HG02852 (cell line): Measurements from ENCODE around the gene SNX27.

ENCODE experiments used
- ATAC-seq: cut with Tn5 transposase; IDR thresholded peaks from one replicate; pipeline ENCODE4 v1.9.1; 2021; ENCODE audit warnings: mild to moderate bottlenecking, moderate library complexity; ENCODE audit not compliant: unreplicated experiment

The SNX27 gene

DNA sequence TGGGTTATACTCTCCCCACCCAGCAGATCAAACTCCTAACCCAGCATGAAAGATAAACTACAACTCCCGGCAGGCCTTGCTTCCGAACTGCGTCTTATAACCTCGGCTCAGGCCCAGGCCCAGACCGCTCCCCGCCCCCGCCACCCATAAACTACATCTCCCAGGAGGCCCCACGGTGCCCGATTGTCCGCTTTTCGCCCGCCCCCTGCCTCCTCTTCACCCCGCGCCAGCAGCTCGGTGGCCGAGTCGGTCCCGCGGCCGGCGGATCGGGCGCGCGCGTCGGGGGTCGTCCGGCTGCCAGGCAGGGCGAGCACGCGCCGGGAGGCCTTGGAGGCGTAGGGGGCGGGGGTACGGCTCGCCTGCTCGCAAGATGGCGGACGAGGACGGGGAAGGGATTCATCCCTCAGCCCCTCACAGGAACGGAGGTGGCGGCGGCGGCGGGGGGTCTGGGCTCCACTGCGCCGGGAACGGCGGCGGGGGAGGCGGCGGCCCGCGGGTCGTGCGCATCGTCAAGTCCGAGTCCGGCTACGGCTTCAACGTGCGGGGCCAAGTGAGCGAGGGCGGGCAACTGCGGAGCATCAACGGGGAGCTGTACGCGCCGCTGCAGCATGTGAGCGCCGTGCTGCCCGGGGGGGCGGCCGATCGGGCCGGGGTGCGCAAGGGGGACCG is at the start of gene SNX27:
TSS of gene SNX27 (plus strand) at position 219 of the 669 bp plus-strand sequence. CDS start at position 371, 152 bp downstream.
- ATAC-seq, result peak; percentile 88

DNA sequence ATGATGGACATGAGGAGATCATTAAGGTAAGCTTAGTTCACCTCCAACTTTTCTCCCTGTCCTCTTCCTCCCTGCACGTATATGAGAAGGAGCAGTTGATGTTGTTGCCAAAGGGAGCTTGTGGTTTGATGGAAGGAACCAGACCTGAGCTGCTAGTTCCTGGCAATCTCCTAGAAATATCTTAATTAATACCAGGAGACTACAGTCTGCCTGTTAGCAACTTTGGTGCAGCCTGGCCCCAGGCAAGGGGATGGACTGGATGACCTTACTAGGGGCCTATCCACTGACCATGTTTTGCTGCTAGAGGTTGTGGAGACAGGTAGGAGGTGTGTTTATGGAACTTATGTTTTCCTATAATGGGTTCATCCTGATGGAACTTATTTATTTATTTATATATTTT is 49.2 kb upstream of the SNX27 start:
- no peak for ATAC-seq

DNA sequence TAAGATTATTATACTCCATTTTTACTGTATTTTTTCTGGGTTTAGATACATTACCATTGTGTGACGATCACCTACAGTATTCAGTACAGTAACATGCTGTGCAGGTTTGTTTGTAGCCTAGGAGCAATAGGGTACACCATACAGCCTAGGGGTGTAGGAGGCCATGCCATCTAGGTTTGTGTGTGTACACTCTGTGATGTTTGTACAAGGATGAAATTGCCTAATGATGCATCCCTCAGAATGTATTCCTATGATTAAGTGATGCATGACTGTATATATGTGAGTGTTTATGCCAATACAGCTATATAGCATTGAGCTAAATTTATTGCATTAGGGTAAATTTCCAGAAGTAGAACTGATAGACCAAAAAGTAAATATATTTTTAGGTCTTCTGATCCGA is 48.5 kb upstream of the SNX27 start:
- ATAC-seq, result no peak

DNA sequence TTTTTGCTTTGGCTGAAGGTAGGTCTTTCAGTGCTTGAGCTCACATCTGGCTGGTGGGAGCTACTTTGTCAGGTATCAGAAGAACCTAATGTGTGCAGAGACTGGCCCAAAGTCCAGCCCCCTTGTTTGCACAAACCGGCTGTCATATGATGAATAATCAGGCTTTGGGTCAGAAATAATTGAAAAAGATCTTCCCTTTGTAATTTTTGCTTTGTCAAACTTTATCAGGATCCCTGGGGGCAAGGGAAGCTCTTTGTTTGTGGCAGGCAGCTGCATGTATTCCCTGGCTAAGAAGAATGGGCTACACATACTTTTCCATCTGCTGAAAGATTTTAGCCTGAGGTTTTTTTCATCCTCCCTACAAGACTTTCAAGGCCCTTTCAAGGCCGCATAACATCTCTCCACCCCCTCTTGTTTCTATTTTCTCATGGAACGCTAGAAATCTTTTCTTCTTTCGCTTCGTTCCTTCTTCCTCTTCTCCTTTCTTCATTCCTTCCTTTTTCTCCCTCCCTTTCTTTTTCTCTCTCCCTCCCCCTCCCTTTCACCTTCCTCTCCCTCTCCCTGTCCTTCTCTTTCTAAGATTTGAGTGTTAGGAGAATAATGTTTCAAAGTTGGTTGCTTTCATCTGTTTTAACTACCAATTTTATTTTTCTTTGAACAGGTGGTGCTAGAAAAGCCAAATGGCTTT is 46.2 kb upstream of the SNX27 start:
- ATAC-seq, result no peak

DNA sequence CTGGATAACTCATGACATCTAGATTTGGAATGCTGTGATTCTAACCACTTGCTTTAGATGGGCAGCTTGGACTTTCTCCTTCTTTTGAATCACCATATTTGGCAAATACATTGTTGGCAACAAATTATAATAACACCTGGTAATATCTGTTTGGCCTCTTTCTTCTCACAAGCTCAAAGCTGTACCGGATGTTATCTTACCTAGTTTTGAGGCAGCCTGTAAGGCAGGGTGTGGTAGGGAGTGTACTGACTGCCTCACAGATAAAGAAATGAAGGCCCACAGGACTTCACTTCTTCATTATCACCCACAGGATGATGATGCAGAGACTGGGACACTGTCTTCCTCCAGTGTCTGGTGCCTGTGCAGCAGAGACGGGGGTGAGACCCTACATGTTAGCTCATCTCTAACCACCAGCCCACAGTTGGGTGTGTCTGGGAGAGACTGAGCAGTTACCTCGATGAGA is 43.2 kb upstream of the SNX27 start:
- no peak for ATAC-seq

DNA sequence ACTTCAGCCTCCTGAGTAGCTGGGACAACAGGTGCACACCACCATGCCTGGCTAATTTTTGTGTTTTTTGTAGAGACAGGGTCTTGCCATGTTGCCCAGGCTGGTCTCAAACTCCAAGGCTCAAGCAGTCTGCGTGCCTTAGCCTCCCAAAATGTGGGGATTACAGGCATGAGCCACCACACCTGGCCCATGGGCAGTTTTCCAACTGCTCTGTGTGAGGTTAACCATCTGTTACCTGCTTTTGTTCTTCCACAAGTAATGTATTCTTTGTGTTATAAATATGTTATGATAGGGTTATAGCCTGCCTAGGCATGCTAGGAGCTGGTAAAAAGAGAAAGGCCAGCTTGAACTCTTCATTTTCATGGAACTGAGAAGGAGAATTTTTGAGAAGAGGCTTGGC is 41.0 kb upstream of the SNX27 start:
- no peak for ATAC-seq

DNA sequence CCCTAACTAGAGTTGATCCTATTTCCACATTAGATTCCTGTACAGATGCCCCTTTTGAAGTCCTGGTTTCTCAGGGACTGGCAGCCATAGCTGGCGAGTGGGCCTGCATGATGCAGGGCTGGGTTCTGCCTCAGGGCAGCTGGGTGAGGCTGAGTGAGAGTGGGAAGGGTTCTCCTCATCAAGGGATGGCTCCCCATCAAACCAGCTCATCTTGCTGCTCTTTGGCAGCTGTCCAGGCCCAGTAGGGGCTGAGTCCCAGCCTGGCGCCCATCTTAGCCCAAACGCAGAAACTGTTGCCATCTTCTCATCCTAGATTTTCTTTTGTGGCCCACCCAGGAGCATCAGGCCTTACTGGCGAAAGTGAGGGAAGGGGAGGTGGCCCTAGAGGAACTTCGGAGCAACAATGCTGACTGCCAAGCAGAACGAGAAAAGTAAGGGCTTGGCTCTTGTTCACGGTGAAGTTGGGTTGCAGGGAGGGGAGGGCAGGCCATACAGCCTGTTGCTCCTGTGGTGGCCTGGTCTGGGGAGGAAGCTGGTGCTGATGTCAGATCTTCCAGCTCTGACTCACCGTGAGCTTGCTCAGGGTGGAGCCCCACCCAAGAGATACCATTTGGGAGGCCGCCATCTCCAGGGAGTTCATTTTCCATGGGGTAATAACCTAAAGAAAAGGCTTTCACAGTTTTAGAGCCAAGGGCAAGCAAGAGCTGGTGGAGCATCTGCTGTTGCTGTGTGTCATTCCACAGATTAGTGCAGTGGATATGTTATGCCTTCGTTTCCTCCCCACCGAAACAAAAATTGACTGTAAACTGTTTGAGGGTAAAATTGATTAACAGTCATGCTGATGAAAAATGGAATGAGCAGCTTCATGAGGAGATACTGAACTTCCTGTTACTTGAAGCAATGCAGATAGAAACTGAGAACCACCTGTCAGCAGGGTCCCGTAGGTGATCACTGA is 37.0 kb upstream of the SNX27 start:
- ATAC-seq, result no peak

DNA sequence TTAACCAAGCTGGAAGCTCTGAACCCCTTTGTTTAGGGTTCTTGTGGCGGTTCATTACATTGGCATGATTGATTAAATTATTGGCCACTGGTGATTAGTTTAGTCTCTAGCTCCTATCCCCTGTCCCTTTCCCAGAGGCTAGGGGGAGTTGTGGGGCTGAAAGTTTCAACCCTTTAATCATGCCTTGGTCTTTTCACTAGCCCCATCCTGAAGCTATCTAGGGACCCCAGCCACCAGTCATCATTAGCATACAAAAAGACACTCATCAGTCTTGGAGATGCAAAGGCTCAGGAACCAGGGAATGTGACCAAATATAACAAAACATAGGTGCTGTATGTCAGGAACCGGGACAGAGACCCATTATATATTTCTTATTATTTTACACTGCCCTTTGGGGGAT is 34.7 kb upstream of the SNX27 start:
- ATAC-seq, result no peak

DNA sequence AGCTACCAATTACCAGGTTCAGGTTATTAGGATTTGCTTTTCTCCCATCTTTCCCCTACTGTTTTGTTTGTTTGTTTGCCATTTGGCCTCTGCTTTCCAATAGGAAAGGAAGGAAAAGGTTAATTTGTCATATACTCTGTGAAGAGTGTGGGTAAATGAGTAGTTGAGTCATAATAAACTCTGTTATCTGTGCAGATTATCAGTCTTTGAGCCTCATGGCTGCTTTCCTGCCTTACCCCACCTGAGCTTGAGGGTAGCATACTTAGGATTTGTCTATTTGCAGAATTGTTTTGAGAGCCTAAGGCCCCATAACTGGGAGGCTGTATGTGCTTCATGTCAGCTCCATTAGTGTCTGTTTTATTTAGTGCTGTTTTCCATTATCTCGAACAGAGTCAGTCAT is 32.9 kb upstream of the SNX27 start:
- no peak for ATAC-seq

DNA sequence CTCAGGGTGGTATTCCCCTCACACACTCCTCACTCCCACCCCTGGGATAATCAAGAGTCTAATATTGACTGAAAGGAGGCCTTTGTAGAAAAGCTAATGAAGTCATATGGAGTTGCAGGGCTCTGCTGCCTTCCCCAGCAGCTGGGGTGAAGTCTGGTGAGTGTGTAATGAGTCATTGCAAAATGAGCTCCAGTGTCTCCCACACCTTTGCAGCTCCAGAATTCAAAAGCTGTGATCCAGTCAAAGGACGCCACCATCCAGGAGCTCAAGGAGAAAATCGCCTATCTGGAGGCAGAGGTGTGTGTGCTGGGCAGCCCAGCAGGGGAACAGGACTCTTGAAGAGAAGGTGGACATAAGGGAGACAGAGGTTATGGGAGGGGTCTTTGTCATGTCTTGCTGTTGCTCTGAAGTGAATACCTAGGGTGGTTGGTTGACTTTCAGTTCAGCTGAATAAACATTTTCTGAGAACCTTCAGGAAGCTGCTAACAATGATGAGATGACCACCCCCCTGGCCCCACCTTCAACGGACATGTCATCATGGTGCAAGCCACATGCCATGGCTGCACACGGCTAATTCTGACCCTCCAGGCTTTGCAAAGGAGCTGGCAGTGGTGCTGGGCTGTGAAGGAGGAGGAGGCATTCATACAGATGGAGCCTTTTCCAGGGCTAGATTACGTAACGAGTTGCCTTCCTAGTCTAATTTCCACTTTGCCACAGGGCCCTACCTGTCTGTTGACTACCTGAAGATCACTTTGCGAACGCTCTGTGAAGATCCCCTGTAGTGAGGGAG is 32.2 kb upstream of the SNX27 start:
- ATAC-seq, result no peak

DNA sequence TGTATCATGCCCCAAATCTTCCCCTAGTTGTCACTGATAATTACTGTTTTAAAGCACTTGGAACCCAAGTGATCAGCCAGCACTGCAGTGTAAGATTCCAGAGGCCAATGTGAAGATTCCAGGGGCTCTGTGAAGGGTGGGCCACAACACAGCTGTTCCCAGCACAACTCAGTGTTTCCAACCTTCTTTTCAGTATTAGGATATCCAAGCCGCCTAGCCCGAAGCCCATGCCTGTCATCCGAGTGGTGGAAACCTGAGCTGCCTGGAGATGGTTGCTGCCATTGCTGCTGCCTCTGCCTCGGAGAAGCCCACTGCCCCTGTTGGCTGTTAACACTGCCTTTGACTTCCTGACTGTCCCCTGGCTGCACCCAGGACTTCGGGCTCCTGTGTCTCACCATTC is 30.4 kb upstream of the SNX27 start:
- no peak for ATAC-seq

DNA sequence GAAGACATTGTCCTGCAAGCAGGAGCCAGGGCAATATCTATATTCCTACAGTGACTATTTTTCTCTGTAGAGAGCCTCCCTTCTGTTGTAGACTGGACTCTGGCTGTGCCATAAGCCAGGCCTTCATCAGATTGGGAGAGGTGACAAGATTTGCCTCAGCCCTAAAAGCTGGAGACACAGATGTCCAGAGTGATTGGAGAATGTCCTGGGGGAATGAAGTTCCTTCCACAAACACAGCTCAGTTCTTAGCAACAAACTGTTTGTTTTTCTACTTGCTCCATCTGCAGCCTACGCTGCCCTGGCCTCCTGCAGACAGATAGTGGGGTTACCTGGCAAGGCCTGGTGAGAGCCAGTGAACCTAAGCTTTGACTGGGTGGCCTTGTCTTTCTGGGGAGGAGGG is 29.9 kb upstream of the SNX27 start:
- no peak for ATAC-seq

DNA sequence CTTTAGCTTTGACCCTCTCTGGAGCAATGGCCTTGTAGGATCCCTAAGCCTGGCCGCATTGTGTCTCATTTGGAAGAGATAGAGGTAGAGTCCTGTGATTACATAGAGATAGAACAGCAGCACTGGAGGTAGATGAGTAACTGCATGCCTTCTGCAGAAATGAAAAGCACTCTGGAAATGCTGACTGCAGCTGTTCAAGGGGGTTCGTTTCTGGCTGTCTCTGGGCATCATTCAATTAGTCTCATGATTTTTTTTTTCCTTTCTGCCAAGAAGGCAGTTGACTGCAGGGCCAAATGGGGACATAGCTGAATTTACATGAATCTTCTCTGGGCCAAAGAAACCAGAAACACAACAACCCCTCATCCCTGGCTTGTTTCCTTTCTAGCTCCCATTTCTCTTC is 28.1 kb upstream of the SNX27 start:
- ATAC-seq, result no peak

DNA sequence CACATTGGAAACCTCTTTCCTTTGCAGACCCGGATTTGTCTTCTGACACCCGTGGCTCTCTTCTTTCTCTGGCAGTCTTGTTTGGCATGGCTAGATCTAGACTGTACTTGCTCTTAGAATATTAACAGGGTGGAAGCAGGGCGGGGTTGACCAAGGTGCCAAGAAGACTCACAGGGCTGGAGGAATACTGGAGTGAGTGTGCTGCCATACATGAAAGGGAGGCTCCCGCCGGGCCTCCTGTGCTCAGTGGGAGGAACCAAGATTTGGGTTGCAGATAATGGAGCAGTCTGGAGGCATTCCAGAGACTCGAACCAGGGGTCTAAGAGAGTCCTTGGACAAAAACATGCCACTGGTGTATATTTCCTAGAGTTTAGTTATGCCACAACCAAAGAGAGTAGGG is 27.6 kb upstream of the SNX27 start:
- ATAC-seq, result no peak

DNA sequence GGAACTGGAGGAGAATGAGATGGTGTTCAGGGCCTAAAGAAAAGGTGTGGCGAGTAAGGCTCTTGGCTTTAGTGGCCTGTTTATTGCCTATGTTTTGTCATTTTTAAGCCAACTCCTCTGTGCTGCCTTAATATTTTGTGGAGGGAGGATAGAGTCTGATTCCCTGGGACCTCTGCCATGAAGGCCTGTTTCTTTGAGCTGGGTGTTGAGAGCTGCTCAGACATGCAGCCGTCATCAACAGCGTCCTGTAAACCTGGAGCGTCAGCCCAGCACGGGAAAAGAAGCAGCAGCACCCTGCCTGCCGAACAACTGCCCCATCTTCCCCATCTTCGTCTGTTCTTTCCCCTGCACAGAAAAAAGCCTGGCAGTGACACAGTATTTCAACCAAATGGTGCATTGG is 27.1 kb upstream of the SNX27 start:
- ATAC-seq, result no peak

DNA sequence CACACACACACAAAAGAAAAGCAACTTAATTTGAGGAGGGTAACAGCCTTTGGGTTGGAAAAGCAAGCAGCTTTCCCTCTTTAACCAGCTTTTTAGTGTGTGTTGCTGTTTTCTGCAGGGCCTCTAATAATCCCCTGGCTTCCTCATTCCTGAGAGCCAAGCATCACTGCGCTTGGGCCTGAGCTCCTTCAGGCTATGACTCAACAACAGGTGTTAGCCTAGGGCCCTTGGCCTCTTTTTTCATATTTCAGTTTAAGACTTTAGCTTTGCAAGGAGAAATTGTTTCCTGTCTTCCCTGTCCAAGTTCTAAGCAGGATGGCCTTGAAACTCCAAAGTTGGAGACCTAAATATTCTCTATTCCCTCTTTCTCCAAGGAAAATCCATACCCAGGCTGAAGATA is 26.2 kb upstream of the SNX27 start:
- ATAC-seq, result no peak

DNA sequence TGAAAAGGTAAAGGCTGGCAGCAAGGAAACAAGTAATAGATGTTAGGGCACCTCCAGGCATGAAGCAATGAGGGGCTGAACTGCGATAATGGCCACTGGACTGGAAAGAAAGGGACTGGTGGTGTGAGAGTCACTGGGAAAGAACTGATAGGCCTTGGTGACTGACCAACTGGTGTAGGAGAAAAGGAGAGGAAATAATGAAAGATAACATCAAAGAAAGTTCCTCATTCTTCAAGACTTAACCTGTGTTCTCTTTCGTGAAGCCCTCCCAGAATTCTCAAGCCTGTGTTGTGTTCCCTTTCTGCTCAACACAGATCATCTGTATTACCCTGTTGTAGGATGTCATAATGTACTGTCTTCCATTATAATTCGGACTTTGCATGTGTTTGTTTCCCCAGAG is 20.9 kb upstream of the SNX27 start:
- no peak for ATAC-seq

DNA sequence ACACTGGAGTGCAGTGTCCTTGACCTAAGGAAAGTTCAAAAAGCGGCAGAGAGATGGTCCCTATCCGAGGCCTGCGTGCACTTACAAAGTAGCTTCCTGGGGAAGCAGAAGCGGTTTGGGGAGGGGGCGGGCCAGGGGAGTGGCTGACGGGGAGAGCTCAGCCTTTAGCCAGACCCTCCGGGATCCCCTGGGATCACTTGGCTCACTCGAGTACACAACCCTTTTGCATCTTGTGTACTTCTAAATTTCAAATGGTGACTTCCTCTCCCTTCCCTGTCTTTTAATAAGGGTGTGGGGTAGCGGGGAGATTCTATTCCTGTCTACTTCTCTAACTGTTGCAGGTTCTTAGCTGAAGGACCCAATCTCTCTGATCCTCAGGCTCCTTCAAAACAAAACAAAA is 18.1 kb upstream of the SNX27 start:
- no peak for ATAC-seq

DNA sequence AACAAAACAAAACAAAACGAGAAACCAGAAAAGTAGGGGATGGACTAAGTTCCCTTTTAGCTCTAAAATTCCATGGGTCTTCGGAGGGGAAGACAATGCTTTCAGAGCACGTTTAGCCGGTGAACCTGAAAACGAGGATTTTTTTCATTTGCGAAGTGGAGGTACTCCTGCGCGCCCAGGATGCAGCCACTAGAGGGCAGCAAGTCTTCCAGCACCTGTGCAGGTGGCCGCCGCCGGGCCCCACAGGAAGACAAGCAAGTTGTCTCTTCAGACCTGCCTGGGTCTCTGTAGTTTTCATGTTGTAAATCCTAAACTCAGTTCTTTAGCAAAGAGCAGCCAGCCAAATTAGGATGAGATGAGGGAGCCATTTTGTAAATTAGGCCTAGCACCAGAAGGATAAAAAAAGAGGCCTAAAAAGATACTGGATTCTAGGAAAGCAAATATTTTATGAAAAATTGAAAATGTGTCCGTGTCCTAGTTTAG is 17.7 kb upstream of the SNX27 start:
- no peak for ATAC-seq

DNA sequence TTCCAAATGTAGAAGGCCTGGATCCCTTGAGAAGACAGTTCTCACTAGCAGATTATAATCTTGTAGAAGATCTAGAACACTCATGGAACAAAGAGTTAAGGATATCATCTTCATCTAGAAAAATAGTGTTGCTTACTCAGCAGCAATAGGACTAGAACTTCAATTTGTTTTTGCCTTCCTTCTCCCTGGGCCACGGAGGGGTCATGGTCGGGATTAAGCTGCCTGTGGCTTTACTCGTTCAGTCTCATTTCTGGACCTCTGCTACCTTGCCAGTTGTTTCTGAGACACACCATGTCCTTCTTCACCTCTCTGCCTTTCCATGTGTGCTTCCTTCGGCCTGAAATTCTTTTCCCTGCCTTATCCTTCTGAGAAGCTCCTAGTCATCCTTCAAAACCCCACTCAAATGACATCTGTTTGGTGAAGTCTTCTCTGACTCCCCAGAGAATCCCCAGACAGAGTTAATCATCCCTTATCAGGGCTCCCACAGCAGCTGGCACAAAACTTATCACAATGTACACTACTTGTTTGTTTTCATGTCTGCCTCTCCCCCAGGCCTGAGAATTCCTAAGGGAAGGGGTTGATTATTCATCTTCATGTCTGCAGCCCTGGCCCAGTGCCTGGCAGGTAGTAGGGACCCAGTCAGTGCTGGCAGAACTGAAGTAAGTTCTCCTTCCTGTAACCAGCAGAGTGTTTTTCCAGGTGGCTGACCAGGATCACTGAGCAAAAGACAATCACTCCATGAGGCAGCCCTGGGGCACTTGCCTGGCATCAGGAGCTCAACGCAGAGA is 15.5 kb upstream of the SNX27 start:
- ATAC-seq, result no peak
